NCI-H187 treated with DMSO at 0.1 percent for 48 hours (cell line): ENCODE data around the gene ARHGAP40.

Experiments used
- DNase-seq: peaks from one replicate; lab custom pipeline; 2025; lab: John Stamatoyannopoulos, UW

ARHGAP40 gene

DNA sequence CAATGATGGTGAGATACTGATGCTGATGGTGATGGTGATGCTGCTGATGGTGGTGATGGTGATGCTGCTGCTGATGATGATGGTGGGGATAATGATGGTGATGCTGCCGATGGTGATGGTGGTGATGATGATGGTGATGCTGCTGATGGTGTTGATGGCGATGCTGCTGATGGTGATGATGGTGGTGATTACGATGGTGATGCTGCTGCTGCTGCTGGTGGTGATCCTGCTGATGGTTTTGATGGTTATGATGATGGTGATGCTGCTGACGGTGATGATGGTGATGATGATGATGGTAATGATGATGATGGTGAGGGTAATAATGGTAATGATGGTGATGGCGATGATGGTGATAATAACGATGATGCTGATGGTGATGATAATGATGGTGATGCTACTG, 50.0 kb downstream of the ARHGAP40 start:
- DNase-seq, result no peak

DNA sequence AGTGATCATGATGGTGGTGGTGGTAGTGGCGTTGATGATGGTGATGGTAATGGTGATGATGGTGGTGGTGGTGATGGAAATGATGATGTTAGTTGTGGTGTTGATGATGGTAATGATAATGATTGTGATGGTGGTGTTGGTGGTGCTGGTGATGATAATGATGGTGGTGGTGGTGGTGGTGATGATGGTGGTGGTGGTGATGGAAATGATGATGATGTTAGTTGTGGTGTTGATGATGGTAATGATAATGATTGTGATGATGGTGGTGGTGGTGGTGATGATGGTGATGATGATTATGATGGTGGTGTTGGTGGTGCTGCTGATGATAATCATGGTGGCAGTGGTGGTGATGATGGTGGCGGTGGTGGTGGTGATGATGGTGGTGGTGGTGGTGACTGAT, 51.4 kb downstream of the ARHGAP40 start:
- DNase-seq, result no peak

DNA sequence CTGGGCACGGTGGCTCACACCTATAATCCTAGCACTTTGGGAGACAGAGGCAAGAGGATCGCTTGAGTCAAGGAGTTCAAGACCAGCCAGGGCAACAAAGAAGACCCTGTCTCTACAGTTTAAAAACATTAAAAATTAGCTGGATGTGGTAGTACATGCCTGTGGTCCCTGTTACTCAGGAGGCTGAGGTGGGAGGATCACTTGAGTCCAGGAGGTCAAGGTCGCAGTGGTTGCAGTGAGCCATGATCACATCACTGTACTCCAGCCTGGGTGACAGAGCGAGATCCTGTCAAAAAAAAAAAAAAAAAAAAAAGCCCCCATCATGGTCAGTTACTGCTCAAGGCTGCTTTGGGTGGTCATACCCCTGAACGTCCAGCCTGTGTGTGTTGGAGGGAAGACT, 55.8 kb downstream of the ARHGAP40 start:
- DNase-seq, result no peak

DNA sequence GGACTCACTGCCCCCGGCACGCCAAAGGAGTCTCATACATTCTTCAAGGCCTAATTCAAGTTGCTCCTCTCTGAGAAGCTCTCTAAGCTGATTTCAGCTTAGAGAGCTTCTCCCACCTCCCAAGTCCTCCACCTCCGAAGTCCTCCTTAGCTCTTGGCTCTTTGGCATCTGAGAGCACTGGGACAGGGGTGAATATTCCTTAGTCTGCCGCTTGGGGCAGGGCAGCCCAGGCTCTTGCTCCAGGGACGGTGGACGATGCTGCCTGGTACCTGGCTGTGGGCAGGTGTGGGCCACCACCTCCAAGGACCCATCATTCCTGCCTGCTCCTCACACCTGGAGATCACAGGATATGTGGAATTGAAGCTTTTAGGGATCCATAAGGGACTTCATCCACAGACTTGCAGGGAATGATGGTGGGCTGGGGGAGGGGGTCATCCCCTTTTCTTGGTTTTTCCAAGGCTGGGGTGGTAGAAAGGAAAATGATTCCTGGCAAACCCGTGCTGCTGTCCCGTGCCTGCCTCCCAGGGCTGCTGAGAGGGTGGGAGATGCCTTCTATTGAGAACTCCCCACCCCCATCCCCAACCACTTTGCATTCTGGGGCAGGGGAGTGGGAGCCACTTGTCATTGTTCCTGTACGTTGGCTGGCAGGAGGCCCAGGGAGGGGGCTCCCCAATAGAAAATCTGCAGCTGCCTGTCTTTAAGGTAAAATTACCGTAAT, 57.4 kb downstream of the ARHGAP40 start:
- DNase-seq, result no peak

DNA sequence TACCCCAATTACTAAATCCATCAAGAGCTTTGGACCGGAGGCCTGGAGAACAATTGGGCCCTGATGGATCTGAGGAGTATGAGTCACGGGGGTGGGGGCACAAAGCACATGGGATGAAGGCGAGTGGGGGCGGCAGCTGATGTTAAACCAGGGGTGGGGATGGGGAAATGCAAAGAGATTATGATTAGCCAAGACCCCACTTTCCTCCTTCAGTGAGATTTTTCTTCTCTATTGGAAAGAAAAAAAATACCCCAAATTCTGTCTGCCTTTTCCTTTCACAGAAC, 57.9 kb downstream of the ARHGAP40 start:
- DNase-seq, result no peak

DNA sequence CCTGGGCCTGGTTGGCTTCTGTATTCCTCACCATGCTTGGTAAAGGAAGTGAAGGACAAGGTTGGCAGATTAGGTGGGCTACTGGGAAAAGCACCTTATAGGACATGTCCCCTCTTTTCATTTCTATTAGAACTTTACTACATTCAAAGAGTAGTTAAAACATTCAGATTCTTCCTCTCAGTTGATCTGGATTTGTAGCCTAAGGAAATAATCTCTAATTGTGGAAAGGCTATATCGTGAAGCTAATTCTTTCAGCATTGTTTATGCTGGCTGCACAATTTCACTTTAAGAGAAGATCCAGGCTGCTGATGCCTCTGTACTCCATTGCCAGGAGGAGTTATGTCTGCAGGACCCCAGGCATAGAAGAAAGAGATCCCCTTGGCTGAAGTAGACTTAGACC, 58.8 kb downstream of the ARHGAP40 start:
- DNase-seq, result no peak

DNA sequence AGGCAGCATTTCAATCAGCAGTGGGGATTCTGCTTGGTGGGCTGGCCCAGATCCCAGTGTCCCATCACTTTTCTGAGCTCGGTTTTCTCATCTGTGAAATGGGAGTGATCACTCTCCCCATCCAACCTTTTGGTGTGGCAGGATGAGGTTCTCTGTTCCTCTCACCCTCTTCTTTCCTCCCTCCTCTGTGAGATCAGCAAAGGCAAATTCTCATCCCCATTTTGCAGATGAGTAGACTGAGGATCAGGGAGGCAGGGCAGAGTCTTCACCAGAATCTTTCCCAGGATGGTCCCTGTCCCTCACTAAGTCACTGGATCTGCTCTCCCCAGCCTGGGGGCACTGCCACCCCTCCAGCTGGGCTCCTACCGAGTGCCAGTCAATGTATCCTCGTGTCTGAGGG, 62.1 kb downstream of the ARHGAP40 start:
- no peak for DNase-seq

DNA sequence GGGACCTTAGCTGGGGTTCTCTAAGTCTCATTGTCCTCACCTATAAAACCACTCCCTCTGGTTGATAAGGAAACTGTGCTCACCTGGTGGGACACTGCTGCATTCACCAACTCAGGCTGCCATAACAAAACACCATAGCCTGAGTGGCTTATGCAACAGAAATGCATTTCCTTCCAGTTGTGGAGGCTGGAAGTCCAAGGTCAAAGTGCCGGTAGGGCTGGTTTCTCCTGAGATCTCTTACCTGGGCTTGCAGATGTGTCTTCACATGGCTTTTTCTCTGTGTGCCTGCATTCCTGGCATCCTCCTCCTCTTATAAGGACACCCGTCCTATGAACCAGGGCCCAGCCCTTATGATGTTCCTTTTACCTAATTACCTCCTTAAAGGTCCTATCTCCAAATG, 62.7 kb downstream of the ARHGAP40 start:
- no peak for DNase-seq

DNA sequence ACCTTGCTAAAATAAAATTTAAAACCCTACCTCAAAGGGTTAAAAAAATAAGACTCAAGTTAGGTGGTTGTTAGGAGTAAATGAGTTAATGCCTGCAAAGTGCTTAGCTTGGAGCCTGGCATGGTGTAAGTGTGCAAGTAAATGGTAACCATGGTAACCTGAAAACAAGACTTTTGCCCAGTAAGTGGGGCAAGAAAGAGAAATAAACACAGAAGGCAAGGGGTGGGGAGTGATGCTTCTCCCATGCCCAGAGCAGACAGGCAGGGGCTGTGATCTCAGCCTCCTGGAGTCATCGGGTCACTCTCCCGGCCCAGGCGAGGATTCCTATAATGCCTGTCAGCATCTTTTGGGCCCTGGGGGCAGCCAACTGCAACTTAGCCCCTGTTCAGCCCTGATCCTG, 63.5 kb downstream of the ARHGAP40 start:
- DNase-seq, result no peak

DNA sequence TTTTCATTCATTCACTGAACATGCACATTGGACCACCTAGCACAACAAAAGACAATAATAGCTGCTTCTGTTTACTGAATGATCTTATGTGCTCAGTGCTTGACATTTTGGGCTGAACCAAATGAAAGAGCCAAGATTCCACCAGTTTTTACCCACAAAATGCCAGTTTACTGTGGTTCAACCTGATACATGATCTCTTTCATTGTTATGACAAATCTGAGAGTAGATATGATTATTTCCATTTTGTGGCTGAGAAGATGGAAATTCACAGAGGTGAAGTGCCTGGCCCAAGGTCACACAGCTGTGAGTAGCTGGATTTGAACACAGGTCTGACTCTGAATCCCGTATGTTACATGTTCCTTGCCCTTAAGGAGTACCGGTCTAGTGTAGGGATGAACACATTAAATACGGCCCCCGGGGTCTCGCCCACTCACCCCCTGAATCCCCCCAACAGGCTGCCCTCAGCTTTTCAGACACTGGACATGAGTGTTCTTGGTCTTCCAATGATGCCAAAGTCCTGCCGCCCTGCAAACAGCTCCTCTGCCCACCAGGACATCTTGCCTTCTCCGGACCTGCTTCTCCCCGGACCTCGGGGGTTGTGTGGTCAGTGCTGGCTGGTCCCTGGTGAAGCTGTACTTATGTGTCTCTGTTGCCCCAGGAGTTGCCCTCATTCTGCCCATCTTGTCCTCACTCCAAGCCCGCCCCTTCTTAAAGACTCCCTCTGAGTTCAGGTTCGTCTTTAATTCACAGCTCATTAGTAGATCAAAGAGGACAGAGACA, 64.1 kb downstream of the ARHGAP40 start:
- no peak for DNase-seq

DNA sequence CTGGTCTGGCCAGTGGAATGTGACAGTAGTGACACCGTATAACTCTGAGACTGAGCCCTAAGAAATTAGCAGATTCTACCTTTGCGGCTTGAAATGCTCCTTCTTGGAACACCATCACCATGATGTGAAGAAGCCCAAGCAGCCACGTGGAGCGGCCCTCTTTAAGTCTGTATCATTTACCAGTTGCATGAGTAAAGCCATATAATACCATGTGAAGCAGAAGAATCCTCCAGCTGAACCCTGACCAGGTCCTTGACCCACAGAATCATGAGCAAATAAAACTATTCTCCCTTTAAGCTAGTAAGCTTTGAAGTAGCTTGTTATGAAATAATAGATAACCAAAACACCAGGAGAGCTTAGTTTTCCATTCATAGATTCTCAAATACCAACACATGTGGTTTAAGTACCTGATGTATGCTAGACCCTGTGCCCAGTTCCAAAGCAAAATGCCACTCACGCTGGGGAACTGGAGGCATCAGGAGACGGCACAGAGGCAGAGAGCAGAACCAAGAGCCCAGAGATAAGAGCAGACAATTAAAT, 65.9 kb downstream of the ARHGAP40 start:
- no peak for DNase-seq

DNA sequence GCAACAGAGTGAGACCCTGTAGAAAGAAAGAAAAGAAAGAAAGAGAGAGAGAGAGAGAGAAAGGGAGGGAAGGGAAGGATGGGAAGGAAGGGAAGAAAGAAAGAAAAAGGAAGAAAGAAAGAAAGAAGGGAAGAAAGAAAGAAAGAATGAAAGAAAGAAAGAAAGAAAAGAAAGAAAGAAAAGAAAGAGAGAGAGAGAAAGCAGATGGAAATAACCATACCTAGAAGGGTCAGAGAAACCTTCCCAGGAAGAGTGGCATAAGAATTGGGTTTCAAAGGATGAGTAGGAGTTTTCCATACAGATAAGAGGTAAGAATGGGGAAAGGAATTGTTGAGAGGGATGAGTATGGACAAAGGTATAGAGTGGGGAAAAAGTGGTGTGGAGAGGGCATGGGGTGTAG, 68.1 kb downstream of the ARHGAP40 start:
- no peak for DNase-seq

DNA sequence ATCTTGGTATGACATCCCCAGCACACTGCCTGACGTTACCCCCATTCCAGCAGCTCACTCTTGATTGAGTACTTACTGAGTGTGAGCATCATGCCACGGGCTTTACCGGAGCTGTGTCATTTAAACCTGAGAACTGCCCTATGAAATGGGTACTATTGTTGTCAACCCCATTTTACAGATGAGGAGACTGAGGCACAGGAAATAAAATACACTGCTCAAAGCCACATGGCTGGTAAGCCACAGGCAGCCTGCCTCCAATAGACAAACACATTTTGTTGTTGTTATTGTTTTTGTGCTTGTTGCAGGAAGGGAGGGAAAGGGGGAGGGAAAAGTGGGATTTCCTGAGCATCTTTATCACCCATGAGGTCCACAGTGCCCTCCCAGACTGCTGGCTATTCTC, 69.2 kb downstream of the ARHGAP40 start:
- no peak for DNase-seq

DNA sequence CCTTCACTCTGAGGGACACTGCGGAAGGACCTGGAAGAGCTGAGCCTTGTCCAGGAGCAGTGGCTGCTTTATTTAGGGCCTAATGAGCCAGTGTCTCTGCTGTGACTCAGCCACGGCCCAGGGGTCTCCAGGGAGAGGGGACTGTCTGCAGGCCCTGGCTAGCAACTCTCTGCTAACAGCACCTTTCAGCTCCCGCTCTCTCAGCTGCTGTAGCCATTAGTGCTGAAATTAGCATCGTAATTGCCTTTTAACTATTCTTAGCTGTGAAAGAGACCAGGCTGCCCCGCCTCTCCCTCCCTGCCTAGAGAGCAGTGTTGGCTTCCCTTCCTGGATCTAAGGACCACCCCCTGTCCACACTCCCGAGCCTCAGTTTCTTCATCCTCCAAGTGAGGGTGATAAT, 69.6 kb downstream of the ARHGAP40 start:
- no peak for DNase-seq

DNA sequence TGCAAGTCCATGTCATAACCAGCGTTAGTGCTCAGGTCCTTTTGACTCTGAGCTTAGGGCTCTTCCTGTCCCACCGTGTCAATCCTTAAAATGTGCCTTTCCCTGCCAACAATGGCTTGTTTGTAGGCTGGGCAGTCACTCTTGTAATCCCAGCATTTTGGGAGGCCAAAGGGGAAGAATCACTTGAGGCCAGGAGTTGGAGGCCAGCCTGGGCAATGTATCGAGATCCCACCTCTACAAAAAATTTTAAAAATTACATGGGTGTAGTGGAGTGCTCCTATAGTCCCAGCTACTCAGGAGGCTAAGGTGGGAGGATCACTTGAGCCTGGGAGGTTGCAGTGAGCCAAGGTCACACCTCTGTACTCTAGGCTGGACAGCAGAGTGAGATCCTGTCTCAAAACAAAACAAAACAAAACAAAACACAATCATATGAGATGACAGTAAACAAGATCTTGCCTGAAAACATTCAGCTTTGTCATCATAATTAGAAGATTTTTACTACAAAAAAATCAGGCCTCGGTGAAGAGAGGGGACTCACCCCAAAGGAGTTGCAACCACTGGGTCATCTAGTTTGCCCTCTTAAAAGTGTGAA, 70.2 kb downstream of the ARHGAP40 start:
- no peak for DNase-seq

DNA sequence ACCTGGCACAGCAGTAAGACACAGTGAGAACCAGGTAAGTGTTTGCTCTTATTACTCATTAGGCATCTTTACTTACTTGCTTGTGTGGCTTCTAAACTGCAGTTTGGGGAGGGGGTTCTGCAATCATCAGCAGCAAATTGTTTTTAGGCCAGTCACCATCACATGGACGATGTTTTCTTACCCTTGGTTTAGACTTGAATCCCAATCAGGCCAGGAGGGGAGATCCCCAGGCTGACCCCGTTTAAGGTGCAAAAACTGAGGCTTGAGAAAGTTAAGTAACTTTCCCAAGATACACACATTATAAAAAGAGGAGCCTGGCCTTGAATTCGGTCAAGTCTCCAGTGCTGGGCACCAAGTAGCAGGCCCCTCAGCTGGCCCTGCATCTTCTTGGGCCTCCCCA, 70.9 kb downstream of the ARHGAP40 start:
- DNase-seq, result no peak

DNA sequence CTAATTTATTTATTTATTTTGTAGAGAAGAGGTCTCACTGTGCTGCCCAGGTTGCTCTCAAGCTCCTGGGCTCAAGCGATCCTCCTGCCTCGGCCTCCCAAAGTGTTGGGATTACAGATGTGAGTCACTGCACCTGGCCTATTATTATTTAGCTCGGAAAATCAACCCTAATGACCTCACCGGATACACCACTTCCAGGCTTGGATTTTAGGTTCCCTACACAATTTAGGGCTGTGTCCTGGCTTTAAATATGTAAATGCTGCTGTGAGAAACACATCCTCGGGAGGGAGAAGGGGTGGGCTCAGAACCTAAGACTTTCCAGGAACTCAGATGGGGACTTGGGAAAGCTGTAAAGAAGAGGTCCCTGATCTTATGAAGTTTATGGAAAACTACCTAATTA, 71.7 kb downstream of the ARHGAP40 start:
- DNase-seq, result no peak

DNA sequence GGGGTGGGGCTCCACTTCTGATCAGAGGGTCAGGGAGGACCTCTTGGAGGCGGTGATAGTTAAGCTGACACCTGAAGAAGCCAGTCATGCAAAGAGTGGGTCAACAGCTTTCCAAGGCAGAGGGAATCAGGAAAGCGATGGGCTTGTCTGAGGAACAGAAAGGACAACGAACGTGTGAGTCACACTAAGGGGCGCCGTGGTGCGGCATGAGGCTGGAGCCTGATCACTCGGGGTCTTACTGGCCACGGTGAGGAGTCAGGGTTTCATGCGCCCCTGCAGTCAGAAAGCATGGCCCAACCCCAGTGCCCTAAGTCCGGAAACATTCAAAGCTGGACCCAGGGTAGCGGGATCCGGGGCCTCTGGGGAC, 72.1 kb downstream of the ARHGAP40 start:
- DNase-seq, result no peak

DNA sequence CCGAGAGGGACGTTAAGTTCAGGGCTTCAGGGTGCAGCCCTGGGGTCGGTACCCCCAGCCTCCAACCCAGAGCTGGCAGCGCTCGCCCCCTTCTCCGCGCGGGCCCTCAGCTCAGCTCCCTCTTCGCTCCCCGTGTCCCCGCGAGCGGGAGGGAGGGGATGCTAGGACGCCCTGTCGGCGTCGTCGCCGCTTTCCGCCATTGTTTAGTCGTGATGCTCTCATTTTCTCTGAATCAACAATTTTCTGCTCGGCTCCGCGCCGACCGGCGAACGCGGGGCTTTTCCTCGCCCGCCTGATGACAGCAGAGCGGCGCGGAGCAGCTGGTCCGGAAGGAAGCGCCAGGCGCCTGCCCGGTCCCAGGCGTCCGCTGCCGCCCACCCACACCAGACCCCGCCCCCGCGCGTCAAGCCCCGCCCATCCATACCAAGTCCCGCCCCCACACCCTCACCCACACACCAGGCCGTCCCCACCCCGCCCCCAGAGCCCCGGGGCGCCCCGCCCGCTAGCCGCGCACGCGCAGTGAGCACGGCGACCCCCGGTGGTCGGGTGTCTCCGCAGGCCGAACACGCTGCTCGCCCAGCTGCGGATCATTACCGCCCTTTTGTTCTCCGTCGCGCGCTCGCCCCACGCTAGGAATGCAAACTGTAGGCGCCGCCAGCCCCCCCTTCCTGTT, 72.6 kb downstream of the ARHGAP40 start:
- no peak for DNase-seq

DNA sequence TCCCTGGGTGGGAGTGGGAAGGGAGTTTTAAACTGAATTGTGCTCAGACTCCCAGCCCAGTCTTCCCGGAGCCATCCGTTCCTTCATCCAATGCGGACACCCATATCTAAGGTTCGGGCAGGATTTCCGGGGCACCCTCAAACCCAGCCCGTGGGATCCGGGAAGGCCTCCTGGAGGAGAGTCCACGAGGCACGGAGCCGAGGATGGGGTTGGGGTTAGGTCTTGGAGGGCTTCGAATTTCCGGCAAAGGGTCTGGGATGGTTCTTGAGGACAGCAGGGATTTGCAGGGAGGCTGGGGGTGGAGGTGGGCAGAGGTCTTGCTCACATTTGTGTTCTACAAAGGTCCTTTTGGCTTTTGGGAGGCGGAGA, 73.1 kb downstream of the ARHGAP40 start:
- DNase-seq, result no peak

DNA sequence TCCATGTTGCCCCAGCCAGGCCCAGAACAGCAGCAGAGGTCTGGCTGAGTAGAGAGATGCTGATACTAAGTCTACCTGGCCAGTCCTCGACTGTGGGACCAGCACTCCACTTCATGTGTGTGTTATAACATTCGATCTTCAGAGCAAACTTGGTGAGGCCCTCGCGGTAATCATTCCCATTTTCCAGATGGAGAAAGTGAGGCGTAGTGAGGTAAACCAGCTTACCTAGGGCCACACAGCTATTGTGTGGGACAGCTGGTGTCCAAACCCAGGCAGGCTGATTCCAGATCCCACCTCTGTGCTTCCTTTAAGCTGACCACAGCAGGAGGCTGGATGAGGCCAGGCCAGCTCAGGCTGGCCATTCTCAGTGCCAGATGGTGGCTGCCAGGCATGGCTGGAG, 75.0 kb downstream of the ARHGAP40 start:
- no peak for DNase-seq

DNA sequence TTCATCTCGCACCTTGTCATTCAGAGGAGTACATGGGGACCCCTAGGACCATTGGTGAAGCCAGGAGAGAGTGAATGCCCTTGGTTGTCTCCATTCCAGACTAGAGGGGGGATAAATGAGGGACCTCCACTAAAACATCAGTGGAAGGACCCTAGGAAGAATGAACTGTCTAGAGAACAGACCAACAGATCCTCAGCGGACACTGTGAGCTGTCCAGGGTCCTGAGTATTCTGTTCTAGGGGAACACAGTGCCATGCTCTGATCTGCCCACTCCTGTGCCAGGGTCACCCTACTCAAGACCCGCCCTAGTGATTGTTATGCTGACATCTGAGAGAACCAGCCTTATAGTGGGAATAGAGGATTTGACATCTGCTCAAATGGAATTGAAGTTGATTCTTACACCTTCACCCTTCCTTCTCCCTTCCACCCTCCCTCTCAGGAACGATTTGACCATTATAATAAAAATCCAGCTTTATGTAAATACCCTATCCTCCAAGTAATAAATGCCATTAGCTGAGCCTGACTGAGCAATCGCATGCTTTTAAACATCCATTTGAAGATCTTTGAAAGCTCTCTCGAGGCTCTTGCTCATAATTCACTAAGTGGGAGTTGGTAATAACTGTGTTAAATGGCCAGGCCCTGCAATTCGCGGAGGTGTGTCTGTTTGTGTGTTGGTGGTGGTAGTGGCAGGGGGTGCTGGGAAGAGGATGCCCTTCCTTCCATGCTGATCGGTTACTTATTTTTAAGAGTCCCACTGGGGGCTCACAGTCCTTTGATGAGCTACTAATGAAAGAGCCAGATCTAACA, 79.1 kb downstream of the ARHGAP40 start:
- DNase-seq, result peak; percentile 66
